Measurements from ENCODE around the gene MANEA. TPM values are rescaled to one million over a fixed set of nuclear protein-coding genes. Genes with fewer than 3 reads are reported as not detected.

MANEA gene
- total and polyA plus RNA-seq, 2 donors (not counting 3 experiments of a cell fraction or from before 2014, with no cell fraction given), result 5.2 to 18.5 TPM

DNA sequence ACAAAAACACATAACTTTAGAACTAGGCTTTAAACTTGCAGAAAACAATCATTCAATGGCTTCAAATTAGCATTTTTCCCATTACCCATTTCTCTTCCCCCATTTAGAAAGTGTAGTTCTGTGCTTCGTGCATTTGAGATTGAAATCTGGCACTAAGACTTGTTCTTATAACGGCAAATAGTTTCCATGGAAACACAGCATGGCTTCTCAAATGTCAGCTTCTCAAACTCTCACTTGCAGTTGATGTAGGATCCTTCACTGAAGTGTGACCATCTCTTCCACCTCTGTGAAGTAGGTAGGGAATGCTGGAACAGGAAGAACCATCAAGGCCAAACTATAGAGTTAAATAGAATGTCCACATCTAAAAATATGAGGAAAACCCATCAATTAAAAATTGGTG lies 52.2 kb downstream of the MANEA start:
- FAIRE-seq, result no peak
- no peaks in the 10 kb centered on the region for H4K20me1 ChIP-seq (replicated peaks; ENCODE audit: control insufficient read depth, extremely low read depth, insufficient read depth, low read length)
- POLR2A ChIA-PET, result no interaction called here
- intact Hi-C loops (cut with micrococcal nuclease), result no loop called here
- no peak for TF ChIP-seq MYC (IDR thresholded peaks at IDR 0.05; ENCODE audit: low read depth, low read length)
- TF ChIP-seq GATA2 (IDR thresholded peaks at IDR 0.05; ENCODE audit: insufficient read depth, insufficient read length, low read depth, low read length), result no peak
- no peak for TF ChIP-seq FOS (IDR thresholded peaks at IDR 0.05; ENCODE audit: borderline replicate concordance, insufficient read depth, low read length)
- no peak for TF ChIP-seq EZH2 (IDR thresholded peaks at IDR 0.05; ENCODE audit: borderline replicate concordance, low read depth, low read length, severe bottlenecking)
- no peak for TF ChIP-seq POLR2A (IDR thresholded peaks at IDR 0.05; ENCODE audit: low read depth, low read length)
- TF ChIP-seq, protein P1, sequence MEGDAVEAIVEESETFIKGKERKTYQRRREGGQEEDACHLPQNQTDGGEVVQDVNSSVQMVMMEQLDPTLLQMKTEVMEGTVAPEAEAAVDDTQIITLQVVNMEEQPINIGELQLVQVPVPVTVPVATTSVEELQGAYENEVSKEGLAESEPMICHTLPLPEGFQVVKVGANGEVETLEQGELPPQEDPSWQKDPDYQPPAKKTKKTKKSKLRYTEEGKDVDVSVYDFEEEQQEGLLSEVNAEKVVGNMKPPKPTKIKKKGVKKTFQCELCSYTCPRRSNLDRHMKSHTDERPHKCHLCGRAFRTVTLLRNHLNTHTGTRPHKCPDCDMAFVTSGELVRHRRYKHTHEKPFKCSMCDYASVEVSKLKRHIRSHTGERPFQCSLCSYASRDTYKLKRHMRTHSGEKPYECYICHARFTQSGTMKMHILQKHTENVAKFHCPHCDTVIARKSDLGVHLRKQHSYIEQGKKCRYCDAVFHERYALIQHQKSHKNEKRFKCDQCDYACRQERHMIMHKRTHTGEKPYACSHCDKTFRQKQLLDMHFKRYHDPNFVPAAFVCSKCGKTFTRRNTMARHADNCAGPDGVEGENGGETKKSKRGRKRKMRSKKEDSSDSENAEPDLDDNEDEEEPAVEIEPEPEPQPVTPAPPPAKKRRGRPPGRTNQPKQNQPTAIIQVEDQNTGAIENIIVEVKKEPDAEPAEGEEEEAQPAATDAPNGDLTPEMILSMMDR (IDR thresholded peaks at IDR 0.05; ENCODE audit: extremely low read depth in 1 of 2, insufficient read depth in 1 of 2, low read depth in 1 of 2, low read length in 2 of 2), result no peak
- TF ChIP-seq JUN (IDR thresholded peaks at IDR 0.05; ENCODE audit: borderline replicate concordance, insufficient read depth, insufficient read length, low read depth), result no peak
- TF ChIP-seq, protein P2, sequence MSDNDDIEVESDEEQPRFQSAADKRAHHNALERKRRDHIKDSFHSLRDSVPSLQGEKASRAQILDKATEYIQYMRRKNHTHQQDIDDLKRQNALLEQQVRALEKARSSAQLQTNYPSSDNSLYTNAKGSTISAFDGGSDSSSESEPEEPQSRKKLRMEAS (IDR thresholded peaks at IDR 0.05; ENCODE audit: insufficient read depth, insufficient read length), result no peak
- TF ChIP-seq POLR2AphosphoS5 (IDR thresholded peaks at IDR 0.05; ENCODE audit: insufficient read depth, low read depth, low read length), result no peak
- no peaks in the 10 kb centered on the region for H3K9me1 ChIP-seq (replicated peaks; ENCODE audit: control insufficient read depth, extremely low read depth, insufficient read depth, low read length)
- no peaks in the 10 kb centered on the region for H3K4me1 ChIP-seq (ENCODE audit: control insufficient read depth, extremely low read depth, insufficient read depth, low read length)
- H3K4me3 ChIP-seq (replicated peaks in 1 of 3; ENCODE audit: insufficient read depth in 1 of 3, low read depth in 1 of 3, low read length in 3 of 3), result no peak overlapping the region
- no peak overlapping the region for H3K27ac ChIP-seq (ENCODE audit: insufficient read depth, low read depth, low read length)
- H3K36me3 ChIP-seq (ENCODE audit: control insufficient read depth in 2 of 2, extremely low read depth in 1 of 2, insufficient read depth in 2 of 2, low read length in 2 of 2), result no peaks in the 10 kb centered on the region
- CTCF ChIA-PET, result no interaction called here
- BruUV-seq (replicated peaks), result no TSS peak
- dilution Hi-C loops (cut with MboI; ENCODE audit: extremely low pct_ligation_motif_present, low sequenced_read_pairs), result no loop called here
- no peaks in the 10 kb centered on the region for H3K79me2 ChIP-seq (ENCODE audit: control insufficient read depth, insufficient read depth, low read length)
- H3K4me2 ChIP-seq (ENCODE audit: insufficient read depth, low read length), result no peak overlapping the region
- no peaks in the 10 kb centered on the region for H3K27me3 ChIP-seq (ENCODE audit: control insufficient read depth in 2 of 2, insufficient read depth in 2 of 2, low read length in 2 of 2)
- no peak overlapping the region for H2AFZ ChIP-seq (ENCODE audit: low read depth, low read length)
- DNase-seq (ENCODE audit: low read depth, low spot score), result no peak
- H3K9ac ChIP-seq (replicated peaks; ENCODE audit: extremely low read depth, insufficient read depth, low read length), result no peak overlapping the region
- no peaks in the 10 kb centered on the region for H3K9me3 ChIP-seq (replicated peaks; ENCODE audit: control insufficient read depth, insufficient read depth, low read length)

Measured in endothelial cell of umbilical vein (primary cell).